GM03348 (cell line): ENCODE data around the gene SCARB1.
"Not testable (repeated sequence)": the region's sequence is repeated elsewhere in the genome, so short reads cannot be mapped to it uniquely, and the experiment has no call there.

Experiments
- DNase-seq: peaks from one replicate; pipeline ENCODE4 v3.0.0; 2012; ENCODE audit warnings: low spot score

The SCARB1 gene, protein sequence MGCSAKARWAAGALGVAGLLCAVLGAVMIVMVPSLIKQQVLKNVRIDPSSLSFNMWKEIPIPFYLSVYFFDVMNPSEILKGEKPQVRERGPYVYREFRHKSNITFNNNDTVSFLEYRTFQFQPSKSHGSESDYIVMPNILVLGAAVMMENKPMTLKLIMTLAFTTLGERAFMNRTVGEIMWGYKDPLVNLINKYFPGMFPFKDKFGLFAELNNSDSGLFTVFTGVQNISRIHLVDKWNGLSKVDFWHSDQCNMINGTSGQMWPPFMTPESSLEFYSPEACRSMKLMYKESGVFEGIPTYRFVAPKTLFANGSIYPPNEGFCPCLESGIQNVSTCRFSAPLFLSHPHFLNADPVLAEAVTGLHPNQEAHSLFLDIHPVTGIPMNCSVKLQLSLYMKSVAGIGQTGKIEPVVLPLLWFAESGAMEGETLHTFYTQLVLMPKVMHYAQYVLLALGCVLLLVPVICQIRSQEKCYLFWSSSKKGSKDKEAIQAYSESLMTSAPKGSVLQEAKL

DNA sequence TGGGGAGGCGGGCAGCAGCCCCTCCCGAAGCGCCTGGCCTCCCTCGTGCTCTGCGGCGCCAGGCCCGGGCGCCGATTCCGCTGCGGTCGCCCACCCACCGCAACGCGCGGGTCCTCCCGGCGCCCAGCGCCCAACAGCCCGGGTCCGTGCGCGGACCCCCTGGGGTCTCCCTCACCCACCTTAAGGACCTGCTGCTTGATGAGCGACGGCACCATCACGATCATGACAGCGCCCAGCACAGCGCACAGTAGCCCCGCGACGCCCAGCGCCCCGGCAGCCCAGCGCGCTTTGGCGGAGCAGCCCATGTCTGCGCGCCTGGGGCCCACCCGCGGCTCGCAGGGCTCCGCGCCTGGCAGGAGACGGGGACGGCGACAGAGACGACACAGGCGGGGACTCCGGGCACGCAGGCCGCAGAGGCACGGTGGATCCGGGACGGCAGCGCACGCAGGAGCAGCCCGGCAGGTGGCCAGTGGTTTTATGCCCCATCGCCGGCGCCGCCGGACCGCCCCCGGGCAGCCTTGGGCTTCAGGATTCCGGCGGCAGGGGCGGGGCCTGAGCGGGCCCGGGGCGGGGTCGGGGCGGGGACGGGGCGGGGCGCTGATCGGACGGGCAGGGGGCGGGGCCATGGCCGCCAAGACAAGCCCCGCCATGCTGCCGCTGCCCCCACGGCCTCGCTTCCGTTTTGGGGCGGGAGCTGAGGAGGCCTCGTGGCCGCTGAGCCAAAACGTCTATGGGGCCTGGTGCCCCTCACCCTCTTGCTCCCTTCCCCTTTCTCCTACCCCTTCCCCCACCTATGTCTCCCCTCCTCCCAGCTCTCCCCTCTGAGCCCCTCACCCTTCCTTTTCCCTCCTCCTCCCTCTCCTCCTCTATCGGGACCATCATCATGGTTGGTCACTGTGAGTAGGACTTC lies at the start of gene SCARB1:
SCARB1 (minus strand) TSS at position 449 of the 910 bp plus-strand sequence; CDS start at position 305, 144 bp downstream.
- DNase-seq, result peak; percentile 100

DNA sequence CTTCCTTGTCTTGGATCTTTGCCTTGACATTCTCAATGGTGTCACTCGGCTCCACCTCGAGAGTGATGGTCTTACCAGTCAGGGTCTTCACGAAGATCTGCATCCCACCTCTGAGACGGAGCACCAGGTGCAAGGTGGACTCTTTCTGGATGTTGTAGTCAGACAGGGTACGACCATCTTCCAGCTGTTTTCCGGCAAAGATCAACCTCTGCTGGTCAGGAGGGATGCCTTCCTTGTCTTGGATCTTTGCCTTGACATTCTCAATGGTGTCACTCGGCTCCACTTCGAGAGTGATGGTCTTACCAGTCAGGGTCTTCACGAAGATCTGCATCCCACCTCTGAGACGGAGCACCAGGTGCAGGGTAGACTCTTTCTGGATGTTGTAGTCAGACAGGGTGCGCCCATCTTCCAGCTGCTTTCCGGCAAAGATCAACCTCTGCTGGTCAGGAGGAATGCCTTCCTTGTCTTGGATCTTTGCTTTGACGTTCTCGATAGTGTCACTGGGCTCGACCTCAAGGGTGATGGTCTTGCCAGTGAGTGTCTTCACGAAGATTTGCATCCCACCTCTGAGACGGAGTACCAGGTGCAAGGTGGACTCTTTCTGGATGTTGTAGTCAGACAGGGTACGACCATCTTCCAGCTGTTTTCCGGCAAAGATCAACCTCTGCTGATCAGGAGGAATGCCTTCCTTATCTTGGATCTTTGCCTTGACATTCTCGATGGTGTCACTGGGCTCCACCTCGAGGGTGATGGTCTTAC lies 49.0 kb upstream of the SCARB1 start:
- DNase-seq, result not testable (repeated sequence)

DNA sequence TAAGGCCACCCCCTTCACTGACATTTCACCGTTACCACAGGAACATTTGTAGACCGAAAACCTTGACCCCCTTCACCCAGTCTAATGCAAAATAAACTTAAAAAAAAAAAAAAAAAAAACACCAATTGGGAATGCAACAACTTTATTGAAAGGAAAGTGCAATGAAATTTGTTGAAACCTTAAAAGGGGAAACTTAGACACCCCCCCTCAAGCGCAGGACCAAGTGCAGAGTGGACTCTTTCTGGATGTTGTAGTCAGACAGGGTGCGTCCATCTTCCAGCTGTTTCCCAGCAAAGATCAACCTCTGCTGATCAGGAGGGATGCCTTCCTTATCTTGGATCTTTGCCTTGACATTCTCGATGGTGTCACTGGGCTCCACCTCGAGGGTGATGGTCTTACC lies 47.9 kb upstream of the SCARB1 start:
- DNase-seq, result not testable (repeated sequence)

DNA sequence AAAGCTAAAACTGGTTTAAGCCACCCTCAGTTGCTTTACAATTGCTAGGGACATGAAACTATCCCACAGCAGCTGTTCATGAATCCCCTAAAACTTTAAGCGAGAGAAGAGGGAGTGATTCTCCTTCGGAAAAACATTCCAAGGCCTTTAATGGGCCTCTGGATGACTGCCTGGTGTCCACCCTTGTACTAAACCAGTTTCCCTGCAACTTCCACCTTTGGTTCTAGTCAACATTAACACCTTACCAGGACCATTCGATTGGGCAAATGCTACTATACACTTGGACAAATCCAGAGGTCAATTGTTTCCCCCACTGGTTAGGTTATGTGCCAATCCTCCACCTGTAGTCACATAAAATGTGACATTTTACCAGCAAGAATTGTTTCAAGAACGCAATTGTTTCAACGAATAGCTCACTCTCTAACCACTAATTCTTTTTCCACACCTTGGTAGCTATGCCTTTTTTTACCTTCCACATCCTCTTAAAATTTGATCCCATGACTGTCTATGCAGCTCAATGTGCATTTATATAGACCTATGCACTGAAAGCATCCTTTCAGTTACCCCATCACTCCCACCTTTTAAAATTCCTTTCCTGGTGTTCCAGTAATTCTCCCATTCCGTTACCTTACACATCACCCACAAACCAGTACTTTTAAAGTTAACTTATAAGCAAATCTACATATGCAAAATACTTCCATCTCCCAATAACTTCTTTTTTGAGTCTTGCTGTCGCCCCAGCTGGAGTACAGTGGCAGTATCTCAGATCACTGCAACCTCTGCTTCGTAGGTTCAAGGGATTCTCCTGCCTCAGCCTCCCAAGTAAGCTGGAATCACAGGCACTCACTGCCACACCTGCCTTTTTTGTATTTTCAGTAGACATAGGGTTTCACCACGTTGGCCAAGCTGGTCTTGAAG lies 47.2 kb upstream of the SCARB1 start:
- DNase-seq, result no peak

DNA sequence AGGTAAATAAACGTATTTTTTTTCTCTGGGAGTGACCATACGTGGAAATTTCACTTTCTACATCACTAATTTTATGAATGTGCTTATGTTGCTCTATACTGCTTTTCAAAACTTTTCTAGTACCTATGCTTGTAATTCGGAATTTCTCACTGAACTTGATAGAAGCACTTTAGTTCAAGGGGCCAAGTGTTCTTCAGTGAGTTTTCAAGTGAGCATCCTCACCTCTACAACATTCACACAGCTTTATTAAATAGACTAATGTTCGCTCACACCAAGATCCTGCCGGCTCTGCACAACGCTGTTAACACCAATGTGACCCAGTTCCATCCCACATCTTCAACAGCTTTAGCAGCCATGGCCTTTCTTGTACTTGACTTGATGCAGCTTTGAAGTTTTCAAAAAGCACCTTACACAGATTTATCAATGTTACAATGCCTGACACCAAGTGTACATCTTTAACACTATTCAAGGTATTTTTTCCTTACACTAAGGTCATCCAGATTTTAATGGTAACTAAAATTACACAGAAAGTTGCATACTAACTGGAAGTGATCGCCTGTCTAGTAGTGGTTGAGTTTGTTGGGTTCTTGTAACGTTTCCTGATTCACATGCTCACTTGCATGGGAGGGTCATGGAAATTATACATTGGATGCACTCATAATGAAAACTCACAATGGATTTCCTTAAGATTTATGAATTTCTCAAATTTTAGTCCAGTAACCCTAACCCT lies 46.3 kb upstream of the SCARB1 start:
- no peak for DNase-seq

DNA sequence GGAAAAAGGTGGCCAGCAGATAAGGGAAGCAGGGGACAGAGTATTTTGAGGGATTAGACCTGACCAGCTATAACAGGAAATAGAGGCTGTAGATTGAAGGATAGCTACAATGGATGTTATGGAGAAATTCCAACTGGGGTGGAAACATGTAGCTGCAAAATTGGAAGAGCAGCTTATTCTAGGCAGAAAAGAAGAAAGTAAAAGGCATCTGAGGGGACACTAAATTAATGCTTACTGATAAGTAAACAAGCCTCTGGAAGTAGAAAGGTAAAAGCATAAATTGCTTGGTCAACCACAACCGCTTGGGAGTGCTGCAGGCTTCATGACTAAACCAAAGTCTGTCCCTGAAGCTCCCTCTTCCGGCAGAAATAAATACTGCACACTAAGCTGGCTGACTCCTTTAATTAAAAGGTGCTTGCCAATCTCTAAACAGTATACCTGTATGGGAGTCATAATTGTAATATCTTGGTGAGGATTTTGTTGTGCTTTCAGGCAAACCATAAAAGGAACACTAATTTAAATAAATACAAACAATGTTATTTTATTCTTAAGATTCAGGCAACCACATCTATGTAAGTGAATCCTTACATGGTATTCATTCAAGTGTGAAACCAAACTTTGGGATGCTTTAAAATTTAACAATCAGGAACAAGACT lies 43.1 kb upstream of the SCARB1 start:
- peak; percentile 81 for DNase-seq

DNA sequence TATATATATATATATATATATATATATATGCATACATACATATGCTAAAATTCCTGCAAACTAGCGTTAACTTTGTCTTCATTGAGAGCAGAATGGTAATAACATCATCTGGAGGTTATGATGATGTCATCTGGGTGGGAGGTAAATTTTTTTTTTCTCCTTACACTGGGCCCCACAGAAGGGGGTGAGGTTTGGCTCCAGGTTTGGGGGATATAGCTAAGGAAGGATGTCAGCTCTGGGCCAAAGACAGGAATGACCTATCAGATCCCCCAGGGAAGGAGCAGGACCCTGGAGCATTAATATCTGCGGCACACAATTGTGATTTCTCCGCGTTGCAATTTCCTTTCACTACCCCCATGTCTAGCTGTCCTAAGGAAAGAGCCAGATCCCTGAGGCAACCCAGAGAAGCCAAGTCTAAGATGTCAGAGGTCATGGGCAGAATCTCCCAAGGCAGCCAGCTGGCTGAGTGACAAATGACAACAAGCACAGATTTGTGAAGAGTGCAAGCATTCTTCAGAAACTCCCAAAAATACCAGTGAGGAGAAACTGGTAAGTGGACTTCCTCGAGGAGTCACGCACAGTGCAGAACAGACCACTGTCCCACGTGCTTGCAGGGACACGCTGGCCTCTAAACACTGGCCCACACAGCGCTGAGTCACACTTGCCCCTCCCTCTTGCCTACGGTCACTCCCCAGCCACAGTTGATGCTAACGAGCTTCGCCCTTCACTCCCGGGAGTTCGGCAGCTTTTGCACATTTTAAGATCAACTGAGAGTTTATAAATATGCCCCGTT lies 40.8 kb upstream of the SCARB1 start:
- peak; percentile 91 for DNase-seq

DNA sequence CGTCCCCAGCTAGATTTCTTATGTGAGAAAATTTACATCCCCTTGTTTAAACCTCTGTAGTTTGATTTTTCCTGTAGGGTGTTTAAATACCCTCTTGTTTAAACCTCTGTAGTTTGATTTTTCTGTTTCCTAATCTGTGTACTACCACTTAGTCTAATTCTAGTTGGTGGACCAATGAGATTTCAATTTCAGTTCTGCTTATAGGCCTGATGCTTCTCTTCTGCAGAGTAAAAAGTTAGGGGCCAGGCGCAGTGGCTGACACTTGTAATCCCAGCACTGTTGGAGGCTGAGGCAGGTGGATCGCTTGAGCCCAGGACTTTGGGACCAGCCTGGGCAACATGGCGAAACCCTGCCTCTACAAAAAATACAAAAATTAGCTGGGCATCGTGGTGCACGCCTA lies 39.3 kb upstream of the SCARB1 start:
- DNase-seq, result no peak

DNA sequence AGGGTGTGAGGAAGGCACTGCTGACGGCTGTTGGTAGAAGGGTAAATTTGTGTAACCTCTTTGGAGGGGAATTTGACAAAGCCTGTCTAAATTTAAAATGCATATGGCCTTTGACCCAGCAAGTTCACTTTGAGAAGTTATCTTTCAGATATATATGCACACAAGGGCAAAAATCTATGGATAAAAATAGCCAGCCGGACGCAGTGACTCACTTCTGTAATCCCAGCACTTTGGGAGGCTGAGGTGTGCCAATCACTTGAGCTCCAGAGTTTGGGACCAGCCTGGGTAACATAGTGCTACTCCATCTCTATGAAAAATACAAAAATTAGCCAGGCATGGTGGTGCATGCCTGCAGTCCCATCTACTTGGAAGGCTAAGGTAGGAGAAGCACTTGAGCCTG lies 37.3 kb upstream of the SCARB1 start:
- no peak for DNase-seq

DNA sequence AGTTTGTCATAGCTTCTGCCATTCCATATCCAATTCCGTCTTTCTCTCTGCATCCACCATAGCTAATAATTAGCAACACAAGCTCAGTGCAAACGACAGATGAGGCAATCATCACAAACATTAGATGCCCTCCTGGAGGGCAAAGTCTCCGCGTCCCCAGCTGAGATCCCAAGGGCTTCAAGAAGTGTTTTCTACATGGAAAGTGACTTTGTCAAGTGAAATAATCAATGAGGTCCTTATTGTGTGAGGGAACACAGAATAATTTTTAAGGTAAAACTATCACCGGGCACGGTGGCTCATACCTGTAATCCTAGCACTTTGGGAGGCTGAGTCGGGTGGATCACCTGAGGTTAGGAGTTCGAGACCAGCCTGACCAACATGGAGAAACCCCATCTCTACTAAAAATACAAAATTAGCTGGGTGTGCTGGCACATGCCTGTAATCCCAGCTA lies 36.7 kb upstream of the SCARB1 start:
- DNase-seq, result not testable (repeated sequence)

DNA sequence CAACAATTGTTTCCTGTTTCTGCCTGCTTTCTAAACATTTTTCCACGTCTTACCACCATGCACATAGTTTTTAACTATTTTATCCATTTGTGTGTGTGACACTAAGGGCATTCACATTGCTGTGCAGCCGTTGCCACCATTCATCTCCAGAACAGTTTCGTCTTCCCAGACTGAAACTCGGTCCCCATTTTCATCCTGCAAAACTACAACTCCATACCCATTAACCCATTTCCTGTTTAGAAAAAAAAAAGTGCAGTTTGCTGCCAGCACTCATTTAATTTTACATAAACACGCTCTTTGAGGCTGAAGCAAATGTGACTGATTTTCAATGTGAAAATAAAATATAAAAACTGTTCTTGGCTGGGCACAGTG lies 35.2 kb upstream of the SCARB1 start:
- DNase-seq, result no peak

DNA sequence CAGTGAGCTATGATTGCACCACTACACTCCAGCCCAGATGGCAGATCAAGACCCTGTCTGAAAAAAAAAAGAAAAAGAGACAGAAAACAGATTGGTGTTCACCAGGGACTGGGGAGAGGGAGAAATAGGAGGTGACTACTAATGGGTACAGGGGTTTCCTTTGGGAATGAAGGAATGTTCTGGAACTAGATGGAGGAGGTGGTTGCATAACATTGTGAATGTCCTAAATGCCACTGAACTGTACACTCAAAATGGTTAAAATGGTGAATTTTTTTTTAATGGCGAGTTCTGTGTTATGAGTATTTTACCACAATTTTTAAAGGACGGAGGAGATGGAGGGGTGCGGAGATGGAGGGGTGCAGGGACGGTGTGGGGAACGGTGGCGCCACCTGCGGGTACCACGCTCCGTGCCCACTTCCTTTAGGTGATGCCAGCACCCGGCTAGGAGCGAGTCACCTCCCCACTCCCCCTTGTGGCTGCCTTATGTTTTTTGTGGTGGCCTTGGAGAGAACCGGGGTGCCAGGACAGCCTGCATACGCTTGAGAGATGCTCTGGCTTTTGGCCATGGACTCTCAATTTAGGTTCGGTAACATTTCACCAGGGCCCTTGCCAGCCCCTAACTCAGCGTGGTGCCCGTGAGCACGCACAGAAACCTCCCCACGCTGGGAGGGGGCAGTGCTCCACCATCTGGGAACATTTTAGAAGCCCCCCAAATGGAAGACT lies 34.7 kb upstream of the SCARB1 start:
- DNase-seq, result peak; percentile 55

DNA sequence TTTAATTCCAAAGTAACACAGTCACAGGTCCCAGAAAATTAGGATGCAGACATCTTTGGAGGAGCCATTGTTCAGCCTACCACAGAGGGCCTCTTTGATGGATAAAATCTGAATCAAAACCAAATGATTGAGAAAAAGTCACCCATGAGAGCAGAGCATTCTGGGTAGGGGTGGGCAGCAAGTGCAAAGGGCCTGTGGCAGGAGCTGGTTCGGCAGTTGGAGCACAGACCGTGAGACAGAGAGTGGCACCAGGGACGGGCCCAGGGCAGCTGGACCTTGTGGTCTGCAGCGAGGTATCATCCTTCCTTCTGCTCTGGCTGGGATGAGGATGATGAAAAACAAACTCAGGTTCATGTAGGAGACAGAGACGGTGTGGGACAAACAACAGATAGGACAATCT lies 32.8 kb upstream of the SCARB1 start:
- no peak for DNase-seq

DNA sequence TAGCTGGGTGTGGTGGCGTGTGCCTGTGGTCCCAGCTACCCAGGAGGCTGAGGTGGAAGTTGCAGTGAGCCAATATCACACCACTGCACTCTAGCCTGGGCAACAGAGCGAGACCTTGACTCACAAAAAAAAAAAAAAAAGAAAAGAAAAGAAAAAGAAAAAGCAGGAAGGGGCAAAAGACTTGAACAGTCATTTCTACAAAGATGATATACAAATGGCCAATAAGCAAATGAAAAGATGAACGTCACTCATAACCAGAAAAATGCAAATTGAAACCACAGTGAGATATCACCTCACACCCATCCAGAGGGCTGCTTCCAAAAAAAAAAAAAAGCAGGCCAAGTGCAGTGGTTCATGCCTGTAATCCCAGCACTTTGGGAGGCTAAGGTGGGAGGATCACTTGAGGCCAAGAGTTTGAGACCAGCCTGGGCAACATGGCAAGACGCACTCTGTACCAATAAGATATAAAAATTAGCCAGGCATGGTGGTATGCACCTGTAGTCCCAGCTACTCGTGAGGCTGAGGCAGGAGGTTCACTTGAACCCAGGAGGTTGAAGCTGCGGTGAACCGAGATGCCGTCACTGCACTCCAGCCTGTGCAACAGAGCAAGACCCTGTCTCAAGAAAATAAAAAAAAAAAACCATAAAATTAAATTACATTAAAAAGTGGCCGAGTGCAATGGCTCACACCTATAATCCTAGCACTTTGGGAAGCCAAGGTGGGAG lies 30.3 kb upstream of the SCARB1 start:
- DNase-seq, result no peak

DNA sequence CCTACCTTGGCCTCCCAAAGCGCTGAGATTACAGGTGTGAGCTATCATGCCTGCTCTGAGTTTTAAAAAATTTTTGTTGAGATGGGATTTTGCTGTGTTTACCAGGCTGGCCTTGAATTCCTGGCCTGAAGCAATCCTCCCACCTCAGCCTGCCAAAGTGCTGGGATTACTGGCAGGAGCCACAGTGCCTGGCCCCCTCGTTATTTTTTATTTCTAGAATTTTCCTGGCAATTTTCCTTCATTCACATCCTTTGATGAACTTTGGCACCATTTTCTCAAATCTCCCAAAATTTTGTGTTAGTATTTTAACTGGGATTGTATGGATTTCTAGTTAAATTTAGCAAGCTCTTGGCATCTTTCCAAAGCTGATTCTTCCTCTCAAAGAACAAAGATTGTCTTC lies 24.6 kb upstream of the SCARB1 start:
- DNase-seq, result no peak

DNA sequence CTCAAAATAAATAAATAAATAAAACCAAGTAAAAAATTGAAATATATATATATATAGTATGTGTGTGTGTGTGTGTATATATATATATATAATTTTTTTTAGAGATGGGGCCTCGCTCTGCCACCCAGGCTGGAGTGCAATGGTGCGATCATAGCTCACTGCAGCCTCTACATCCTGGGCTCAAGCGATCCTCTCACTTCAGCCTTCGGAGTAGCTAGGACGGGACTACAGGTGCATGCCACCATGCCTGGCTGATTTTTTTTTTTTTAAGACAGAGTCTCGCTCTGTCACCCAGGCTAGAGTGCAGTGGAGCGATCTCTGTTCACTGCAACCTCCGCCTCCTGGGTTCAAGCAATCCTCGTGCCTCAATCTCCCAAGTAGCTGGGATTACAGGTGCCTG lies 24.1 kb upstream of the SCARB1 start:
- not testable (repeated sequence) for DNase-seq
